Nasal cavity respiratory epithelium epithelial cell of viscerocranial mucosa (primary cell): ENCODE results near the gene TMEM63C. TPM values are rescaled to one million over a fixed set of nuclear protein-coding genes. Genes with fewer than 3 reads are reported as not detected.

Source experiments
- total RNA-seq: library from RNA; depleted of rRNA; stranded (reverse); fragments of >200 nt; gene quantifications from 2 replicates; pipeline ENCODE4 v1.2.3, GENCODE V29; 2014

TMEM63C gene, protein sequence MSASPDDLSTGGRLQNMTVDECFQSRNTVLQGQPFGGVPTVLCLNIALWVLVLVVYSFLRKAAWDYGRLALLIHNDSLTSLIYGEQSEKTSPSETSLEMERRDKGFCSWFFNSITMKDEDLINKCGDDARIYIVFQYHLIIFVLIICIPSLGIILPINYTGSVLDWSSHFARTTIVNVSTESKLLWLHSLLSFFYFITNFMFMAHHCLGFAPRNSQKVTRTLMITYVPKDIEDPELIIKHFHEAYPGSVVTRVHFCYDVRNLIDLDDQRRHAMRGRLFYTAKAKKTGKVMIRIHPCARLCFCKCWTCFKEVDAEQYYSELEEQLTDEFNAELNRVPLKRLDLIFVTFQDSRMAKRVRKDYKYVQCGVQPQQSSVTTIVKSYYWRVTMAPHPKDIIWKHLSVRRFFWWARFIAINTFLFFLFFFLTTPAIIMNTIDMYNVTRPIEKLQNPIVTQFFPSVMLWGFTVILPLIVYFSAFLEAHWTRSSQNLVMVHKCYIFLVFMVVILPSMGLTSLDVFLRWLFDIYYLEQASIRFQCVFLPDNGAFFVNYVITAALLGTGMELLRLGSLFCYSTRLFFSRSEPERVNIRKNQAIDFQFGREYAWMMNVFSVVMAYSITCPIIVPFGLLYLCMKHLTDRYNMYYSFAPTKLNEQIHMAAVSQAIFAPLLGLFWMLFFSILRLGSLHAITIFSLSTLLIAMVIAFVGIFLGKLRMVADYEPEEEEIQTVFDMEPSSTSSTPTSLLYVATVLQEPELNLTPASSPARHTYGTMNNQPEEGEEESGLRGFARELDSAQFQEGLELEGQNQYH
- total RNA-seq, result 1.4 and 7.9 TPM in 2 replicates

DNA sequence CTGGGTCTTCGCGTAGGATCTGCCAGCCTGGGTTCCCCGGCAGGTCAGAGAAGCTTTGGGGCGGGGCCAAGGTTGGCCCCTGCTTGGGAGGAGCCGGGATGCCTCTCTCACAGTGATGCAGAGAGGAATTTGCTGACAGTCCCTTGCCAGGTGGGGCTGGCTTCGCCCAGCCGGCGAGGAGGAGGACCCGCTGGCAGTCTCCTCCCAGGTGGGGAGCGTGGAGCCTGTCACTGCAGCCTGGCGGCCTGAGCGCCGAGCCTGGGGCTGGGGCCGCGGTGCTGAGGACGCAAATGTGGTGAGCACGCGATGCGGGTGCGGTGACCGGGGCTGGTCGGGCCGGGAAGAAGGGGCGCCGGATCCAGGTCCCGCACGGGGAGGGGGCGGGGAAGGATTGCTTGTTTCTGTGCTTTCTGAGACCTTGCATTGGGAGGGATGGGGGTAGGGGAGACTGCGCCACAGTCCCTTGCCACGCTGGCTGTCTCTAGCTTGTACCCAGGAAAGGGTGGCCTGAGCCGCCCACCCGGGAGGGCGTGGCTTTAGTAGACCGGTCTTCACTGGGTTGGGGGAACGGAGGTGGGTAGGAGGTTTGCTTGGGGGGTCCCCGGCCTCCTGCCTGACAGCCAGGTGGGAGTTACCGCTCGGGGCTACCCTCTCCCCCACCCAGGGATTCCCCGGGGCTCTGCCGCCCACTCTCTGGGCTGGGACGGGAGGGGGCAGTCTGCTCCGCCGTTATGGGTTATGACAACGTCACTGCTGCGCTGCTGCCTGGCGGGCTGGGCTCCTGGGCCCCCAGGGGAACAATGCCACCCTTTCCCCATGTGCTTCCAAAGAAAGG lies at the start of gene TMEM63C:
Gene TMEM63C, plus strand, starts transcription at position 196 of the 835 bp plus-strand sequence. CDS start 37,016 bp downstream, outside the sequence.

DNA sequence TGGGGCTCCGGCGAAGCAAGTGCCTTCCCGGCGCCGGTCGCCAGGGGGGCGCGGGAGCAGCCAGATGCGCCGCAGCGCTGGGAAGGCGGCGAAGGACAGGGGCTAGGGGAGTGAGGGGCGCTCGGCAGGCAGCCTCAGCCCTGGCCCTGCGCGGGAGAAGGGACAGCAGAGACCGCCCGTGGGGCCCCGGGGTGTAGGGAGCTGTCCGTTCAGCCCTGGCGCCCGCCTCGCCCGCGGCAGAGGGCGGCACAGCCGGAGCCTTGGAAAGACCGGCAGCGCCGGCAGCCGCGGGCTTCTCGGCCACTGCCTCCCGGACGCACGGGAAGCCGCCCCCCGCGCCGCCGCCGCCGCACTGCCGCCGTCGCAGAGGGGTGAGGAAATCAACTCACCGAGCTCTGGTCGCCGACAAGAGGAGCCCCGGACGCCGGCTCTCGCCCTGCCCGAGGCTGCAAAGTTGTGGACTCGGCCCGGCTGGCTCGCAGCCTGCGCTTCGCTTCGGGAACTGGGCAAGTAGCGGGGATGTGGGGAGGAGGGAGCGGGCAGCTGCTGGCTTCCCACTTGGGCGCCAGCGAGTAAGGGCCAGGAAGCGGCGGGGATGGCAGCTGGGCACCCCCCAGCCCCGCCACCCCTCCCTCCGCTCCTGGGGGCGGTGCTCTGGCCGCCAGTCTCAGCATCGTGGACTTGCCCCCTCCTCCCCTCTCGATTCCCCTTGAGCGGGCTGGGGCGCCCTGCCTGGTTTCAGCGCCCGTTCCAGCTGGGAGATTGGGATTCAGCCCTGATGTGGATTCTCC lies 40.2 kb upstream of the TMEM63C start, which contains the start of gene ZDHHC22:
Gene ZDHHC22, minus strand, starts transcription at position 578 of the 791 bp plus-strand sequence. CDS start 2,053 bp downstream, outside the sequence.

DNA sequence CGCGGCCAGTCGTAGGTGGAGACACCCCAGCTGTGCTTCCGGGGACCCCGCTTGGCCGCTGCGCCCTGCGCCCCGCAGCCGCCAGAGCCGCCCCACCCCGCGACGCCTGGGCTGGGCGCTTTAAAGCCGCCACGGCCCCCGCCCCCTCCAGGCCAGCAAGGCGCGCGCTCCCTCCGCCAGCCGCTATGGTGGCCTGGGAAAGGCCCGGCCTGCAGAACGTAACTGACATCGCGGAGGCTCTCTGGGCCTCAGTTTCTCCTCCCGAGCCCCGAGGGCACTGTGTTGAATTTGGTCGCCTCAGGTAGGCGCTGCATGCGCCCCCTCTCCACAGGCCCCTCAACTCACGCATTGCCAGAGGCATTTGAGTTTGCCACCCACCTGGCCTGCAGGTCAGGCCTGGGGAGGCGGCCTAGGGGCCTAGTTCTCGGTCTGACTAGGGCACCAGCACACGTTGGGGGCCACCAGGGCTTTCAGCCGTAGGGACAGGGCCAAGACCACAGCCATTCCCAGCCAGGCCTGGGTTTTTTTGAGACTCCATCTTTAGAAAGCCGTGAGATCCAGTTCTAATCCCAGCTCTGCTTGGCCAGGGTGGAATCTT lies 89.6 kb downstream of the TMEM63C start, which contains the start of gene NGB:
Gene NGB, minus strand, starts transcription at position 94 of the 598 bp plus-strand sequence. CDS start 269 bp downstream, outside the sequence.

Other genes with a start within 250 kb of the TMEM63C start
- 23.2 and 34.9 TPM in 2 replicates for gene IRF2BPL, start 153.1 kb upstream of the TMEM63C start, total RNA-seq
- 8.5 and 23.0 TPM in 2 replicates for gene CIPC, start 83.5 kb upstream of the TMEM63C start, total RNA-seq
- gene ZDHHC22, start 40.0 kb upstream of the TMEM63C start, total RNA-seq, result not detected in 2 replicates
- gene NGB, start 89.4 kb downstream of the TMEM63C start, total RNA-seq, result 0.07 TPM in 1 of 2 replicates, not detected in the other
- gene POMT2, start 139.1 kb downstream of the TMEM63C start, total RNA-seq, result 11.6 and 20.7 TPM in 2 replicates
- 19.6 and 42.4 TPM in 2 replicates for gene GSTZ1, start 139.2 kb downstream of the TMEM63C start, total RNA-seq
- 8.5 and 12.2 TPM in 2 replicates for gene TMED8, start 195.3 kb downstream of the TMEM63C start, total RNA-seq
- gene SAMD15, start 195.6 kb downstream of the TMEM63C start, total RNA-seq, result under 0.01 and 0.21 TPM in 2 replicates
- 0.34 and 0.50 TPM in 2 replicates for gene NOXRED1, start 241.7 kb downstream of the TMEM63C start, total RNA-seq